B cell (primary cell): ENCODE data around the gene ALKBH5. TPM values are rescaled to one million over a fixed set of nuclear protein-coding genes. Genes with fewer than 3 reads are reported as not detected.

Source experiments
- ATAC-seq: fragments of 200-7000 bp; cut with Tn5 transposase; one replicate; pipeline ENCODE4 v1.10.0; 2021; ENCODE audit warnings: low read depth, mild to moderate bottlenecking, moderate number of reproducible peaks, moderate library complexity
- CTCF ChIA-PET: fragments of 350-600 bp; sonication (Branson Sonifier 250); formaldehyde crosslinking; loops from one replicate; lab custom pipeline; 2021; ENCODE audit warnings: antibody characterized with exemption, inconsistent platforms; lab: Charles Lee
- POLR2A ChIA-PET: fragments of 350-600 bp; sonication (Branson Sonifier 250); formaldehyde crosslinking; loops from one replicate; lab custom pipeline; 2021; ENCODE audit warnings: antibody characterized with exemption; lab: Charles Lee
- DNase-seq: peaks from one replicate; pipeline ENCODE4 v3.0.0; 2013
- H2AFZ ChIP-seq: 2 replicates; pipeline ENCODE4 v1.6.1; 2012; ENCODE audit warnings: mild to moderate bottlenecking, low read depth, low read length; ENCODE audit not compliant: insufficient read depth, poor library complexity, severe bottlenecking
- H3K27ac ChIP-seq, 2 donors: 1 replicate in 1 of 2; 2 replicates in 1 of 2; pipeline ENCODE4 v1.5.1; 2012 to 2013; ENCODE audit warnings: low read length in 2 of 2, mild to moderate bottlenecking in 2 of 2, moderate library complexity in 1 of 2
- H3K27me3 ChIP-seq, 4 experiments: fragments of 200-600 bp in 1 of 4; sonication (generic) in 1 of 4; replicated peaks in 1 of 4; 1 replicate in 2 of 4; 2 replicates in 2 of 4; pipeline versions ENCODE4 v1.6.1 to v1.7.0; 2013 to 2016; ENCODE audit warnings: low read length in 3 of 4, mild to moderate bottlenecking in 2 of 4, mixed read lengths in 1 of 4, moderate library complexity in 1 of 4; ENCODE audit not compliant: insufficient read depth in 4 of 4, control insufficient read depth in 3 of 4; ENCODE audit errors: control extremely low read depth in 1 of 4
- H3K36me3 ChIP-seq, 2 experiments: replicated peaks in 1 of 2; 1 replicate in 1 of 2; 2 replicates in 1 of 2; pipeline versions ENCODE4 v1.6.1 to v1.7.1; 2013; ENCODE audit warnings: low read length in 1 of 2; ENCODE audit not compliant: insufficient read depth in 2 of 2, control insufficient read depth in 1 of 2; ENCODE audit errors: control extremely low read depth in 1 of 2, extremely low read depth in 1 of 2
- H3K4me1 ChIP-seq, 2 donors: fragments of 200-600 bp in 1 of 2; sonication (generic) in 1 of 2; 1 replicate in 1 of 2; 2 replicates in 1 of 2; pipeline versions ENCODE4 v1.5.1 to v1.6.1; 2013 to 2017; ENCODE audit warnings: low read length in 2 of 2; ENCODE audit not compliant: control insufficient read depth in 2 of 2, insufficient read depth in 2 of 2
- H3K4me2 ChIP-seq: replicated peaks from 2 replicates; pipeline ENCODE3; 2012; ENCODE audit warnings: mild to moderate bottlenecking, low read depth, low read length; ENCODE audit not compliant: poor library complexity, severe bottlenecking
- H3K4me3 ChIP-seq, 5 experiments: fragments of 200-600 bp in 1 of 5; sonication (generic) in 1 of 5; 1 replicate in 3 of 5; 2 replicates in 2 of 5; pipeline versions ENCODE4 v1.5.1 to v1.7.0; 2011 to 2016; ENCODE audit warnings: low read length in 4 of 5, mild to moderate bottlenecking in 4 of 5, low read depth in 2 of 5, control low read depth in 1 of 5, moderate library complexity in 1 of 5; ENCODE audit not compliant: insufficient read depth in 1 of 5; ENCODE audit errors: control extremely low read depth in 1 of 5, extremely low read depth in 1 of 5
- H3K79me2 ChIP-seq: fragments of 200-600 bp; sonication (generic); one replicate; pipeline ENCODE4 v1.6.0; 2016; ENCODE audit warnings: low read length; ENCODE audit not compliant: control insufficient read depth, insufficient read depth
- H3K9ac ChIP-seq: fragments of 200-600 bp; sonication (generic); 2 replicates; pipeline ENCODE4 v1.6.1; 2017; ENCODE audit warnings: mild to moderate bottlenecking, low read length, moderate library complexity
- H3K9me3 ChIP-seq, 3 donors: one replicate each; pipeline versions ENCODE4 v1.6.1 to v1.7.1; 2013; ENCODE audit warnings: low read length in 2 of 3; ENCODE audit not compliant: control insufficient read depth in 2 of 3, insufficient read depth in 1 of 3; ENCODE audit errors: control extremely low read depth in 1 of 3
- H4K20me1 ChIP-seq: 2 replicates; pipeline ENCODE4 v1.6.0; 2012; ENCODE audit warnings: mild to moderate bottlenecking, low read length; ENCODE audit not compliant: insufficient read depth, control insufficient read depth, poor library complexity, severe bottlenecking
- H3K27ac Mint-ChIP-seq: one replicate; pipeline ENCODE4 v1.8.0; 2021; ENCODE audit warnings: mixed read lengths
- H3K27me3 Mint-ChIP-seq: one replicate; pipeline ENCODE4 v1.8.0; 2021; ENCODE audit warnings: mixed read lengths
- H3K4me1 Mint-ChIP-seq: one replicate; pipeline ENCODE4 v1.8.0; 2021; ENCODE audit warnings: mixed read lengths
- H3K4me3 Mint-ChIP-seq: one replicate; pipeline ENCODE4 v1.8.0; 2021; ENCODE audit warnings: mixed read lengths
- H3K9me3 Mint-ChIP-seq: one replicate; pipeline ENCODE4 v1.8.0; 2022; ENCODE audit warnings: mixed read lengths; ENCODE audit not compliant: insufficient read depth
- CTCF ChIP-seq: fragments of 200-600 bp; IDR thresholded peaks from one replicate; pipeline ENCODE4 v1.8.0; 2022; ENCODE audit warnings: antibody characterized with exemption, mild to moderate bottlenecking
- EZH2 ChIP-seq: IDR thresholded peaks from 2 replicates; pipeline ENCODE4 v1.6.1; 2012; ENCODE audit warnings: borderline replicate concordance, low read depth, mild to moderate bottlenecking, moderate library complexity, low read length; ENCODE audit not compliant: insufficient read depth, poor library complexity, severe bottlenecking
- WGBS: methylation state at CpG from one replicate; pipeline ENCODE4 v1.1.5; 2013; ENCODE audit warnings: missing lambda C conversion rate; ENCODE audit not compliant: insufficient coverage; 5-methylcytosine and 5-hydroxymethylcytosine counted together
- intact Hi-C: fragments of 100-400 bp; cut with micrococcal nuclease; formaldehyde crosslinking; loops from one replicate; pipeline ENCODE4 v1.10.0; 2022
- polyA plus RNA-seq: library from polyadenylated mRNA; depleted of rRNA; stranded (reverse); fragments of >200 nt; gene quantifications from 2 replicates; pipeline ENCODE4 v1.2.3, GENCODE V29; 2012
- total RNA-seq, 2 donors: library from RNA; stranded (reverse); fragments of 120-200 nt in 1 of 2; gene quantifications; 1 replicate in 1 of 2; 2 replicates in 1 of 2; pipeline versions ENCODE4 v1.2.3 to v1.2.4, GENCODE V29; 2013 to 2022

Gene ALKBH5
- total and polyA plus RNA-seq, 2 donors (not counting 1 experiment from before 2014, with no cell fraction given) = 63.3 to 104 TPM

GRCh38 chr17:18139498-18139897 is 44.1 kb upstream of the ALKBH5 start:
- no peak overlapping the region for H3K27ac ChIP-seq
- no peaks in the 10 kb centered on the region for H4K20me1 ChIP-seq
- no peak overlapping the region for H2AFZ ChIP-seq
- ATAC-seq = no peak
- peaks cover 0 to 4% of the 10 kb centered on the region in 2 donors for H3K4me1 ChIP-seq
- H3K9me3 ChIP-seq = no peaks in the 10 kb centered on the region
- no peaks in the 10 kb centered on the region for H3K79me2 ChIP-seq
- H3K9ac ChIP-seq = no peak overlapping the region
- Mint-ChIP-seq H3K9me3 (no peaks in the 10 kb centered on the region), H3K4me3 (no peak overlapping the region), H3K27me3 (peaks cover 11% of the 10 kb centered on the region), H3K27ac (no peak overlapping the region), H3K4me1 (peaks cover 5% of the 10 kb centered on the region)
- no peak overlapping the region for H3K4me2 ChIP-seq
- peaks cover 0 to 13% (median 1%) of the 10 kb centered on the region in 4 experiments for H3K27me3 ChIP-seq
- WGBS = 84% methylated on average over 14 of the region's 14 CpGs
- intact Hi-C loops = no loop called here
- ChIA-PET CTCF (no interaction called here), POLR2A (no interaction called here)
- no peaks in the 10 kb centered on the region for H3K36me3 ChIP-seq
- no peak for DNase-seq
- H3K4me3 ChIP-seq = no peak overlapping the region
- TF ChIP-seq EZH2 (no peak), CTCF (no peak)

GRCh38 chr17:18139949-18140348 is 43.7 kb upstream of the ALKBH5 start:
- H3K4me1 Mint-ChIP-seq = peaks cover 5% of the 10 kb centered on the region
- Histone ChIP-seq H3K27ac (no peak overlapping the region), H3K9me3 (no peaks in the 10 kb centered on the region), H3K36me3 (no peaks in the 10 kb centered on the region), H3K9ac (no peak overlapping the region), H3K27me3 (peaks cover 0 to 13% (median 1%) of the 10 kb centered on the region in 4 experiments), H3K4me1 (peaks cover 0 to 4% of the 10 kb centered on the region in 2 donors), H3K79me2 (no peaks in the 10 kb centered on the region), H3K4me2 (no peak overlapping the region), H4K20me1 (no peaks in the 10 kb centered on the region), H2AFZ (no peak overlapping the region), H3K4me3 (no peak overlapping the region)
- CTCF ChIA-PET = interaction anchor here (0.5 to 1.7 kb wide), 2 partner anchors 77 to 519 kb away, joined by 3 to 4 read pairs; no protein-coding TSS in a partner anchor
- TF ChIP-seq CTCF (no peak), EZH2 (no peak)
- no peak overlapping the region for H3K27ac Mint-ChIP-seq
- H3K9me3 Mint-ChIP-seq = no peaks in the 10 kb centered on the region
- H3K27me3 Mint-ChIP-seq = peaks cover 11% of the 10 kb centered on the region
- no peak overlapping the region for H3K4me3 Mint-ChIP-seq
- ATAC-seq (no peak), DNase-seq (no peak)
- POLR2A ChIA-PET = no interaction called here
- 69% methylated on average over 2 of the region's 3 CpGs for WGBS
- intact Hi-C loops = no loop called here
